ENCODE results near the gene OR2L5. TPM values are rescaled to one million over a fixed set of nuclear protein-coding genes. Genes with fewer than 3 reads are reported as not detected.

The OR2L5 gene
- total RNA-seq = not detected in 2 replicates

GRCh38 chr1:248013229-248013710 lies at the start of gene OR2L5:
Gene OR2L5, plus strand, starts transcription at chr1:248013660. Its CDS starts 8,288 bp downstream, at chr1:248021948.

GRCh38 chr1:247964933-247965332 lies 48.5 kb upstream of the OR2L5 start, which contains the start of gene OR2AK2:
Gene OR2AK2, plus strand, starts transcription at chr1:247965233. Its CDS starts 144 bp downstream, at chr1:247965377.

GRCh38 chr1:248029770-248030169 lies 16.3 kb downstream of the OR2L5 start, which contains the start of gene OR2L2:
Gene OR2L2, plus strand, starts transcription at chr1:248030070. Its CDS starts 8,198 bp downstream, at chr1:248038268.

GRCh38 chr1:248046536-248046935 lies 33.1 kb downstream of the OR2L5 start, which contains the start of gene OR2L3:
Gene OR2L3, plus strand, starts transcription at chr1:248046836. Its CDS starts 13,846 bp downstream, at chr1:248060682.

Other genes starting within 250 kb of the OR2L5 start
- not detected in 2 replicates for gene OR14A16, start 189.5 kb upstream of the OR2L5 start, total RNA-seq
- not detected in 2 replicates for gene OR11L1, start 171.8 kb upstream of the OR2L5 start, total RNA-seq
- gene TRIM58, start 156.5 kb upstream of the OR2L5 start, total RNA-seq = under 0.01 and 0.09 TPM in 2 replicates
- not detected in 2 replicates for gene OR2W3, start 118.1 kb upstream of the OR2L5 start, total RNA-seq
- gene OR2T8, start 93.4 kb upstream of the OR2L5 start, total RNA-seq = not detected in 2 replicates
- gene OR2AJ1, start 88.8 kb upstream of the OR2L5 start, total RNA-seq = not detected in 2 replicates
- gene OR2L8, start 64.8 kb upstream of the OR2L5 start, total RNA-seq = not detected in 2 replicates
- not detected in 2 replicates for gene OR2AK2, start 48.4 kb upstream of the OR2L5 start, total RNA-seq
- gene OR2L2, start 16.4 kb downstream of the OR2L5 start, total RNA-seq = not detected in 2 replicates
- not detected in 2 replicates for gene OR2L3, start 33.2 kb downstream of the OR2L5 start, total RNA-seq
- gene OR2L13, start 81.5 kb downstream of the OR2L5 start, total RNA-seq = not detected in 2 replicates
- not detected in 2 replicates for gene OR2M5, start 131.5 kb downstream of the OR2L5 start, total RNA-seq
- not detected in 2 replicates for gene OR2M2, start 161.2 kb downstream of the OR2L5 start, total RNA-seq
- not detected in 2 replicates for gene OR2M3, start 183.6 kb downstream of the OR2L5 start, total RNA-seq
- gene OR2M4, start 217.8 kb downstream of the OR2L5 start, total RNA-seq = not detected in 2 replicates

All from endothelial cell of coronary artery (primary cell).